Thyroid gland (tissue), 4 donors: ENCODE measurements around the gene LGR6. TPM values are rescaled to one million over a fixed set of nuclear protein-coding genes. Genes with fewer than 3 reads are reported as not detected.
A peak's percentile ranks its signal among the peaks of the same experiment; 100 is the strongest.

Experiments
- DNase-seq, 2 donors: peaks; one replicate each; pipeline ENCODE4 v3.0.0-alpha.2; 2019
- H3K27ac ChIP-seq, 3 donors: fragments of 200-600 bp; sonication (generic); 1 replicate in 2 of 3; 2 replicates in 1 of 3; pipeline ENCODE4 v1.5.1; 2016 to 2019; ENCODE audit warnings: mild to moderate bottlenecking in 1 of 3, moderate library complexity in 1 of 3
- H3K27me3 ChIP-seq: fragments of 200-600 bp; sonication (generic); one replicate; pipeline ENCODE4 v1.5.1; 2019
- H3K36me3 ChIP-seq, 2 donors: fragments of 200-600 bp; sonication (generic); one replicate each; pipeline ENCODE4 v1.5.1; 2016 to 2019
- H3K4me1 ChIP-seq, 2 donors: fragments of 200-600 bp; sonication (generic); one replicate each; pipeline ENCODE4 v1.5.1; 2017 to 2019
- H3K4me3 ChIP-seq, 3 donors: fragments of 200-600 bp; sonication (generic); replicated peaks in 1 of 3; 1 replicate in 2 of 3; 2 replicates in 1 of 3; pipeline ENCODE4 v1.5.1; 2016; ENCODE audit warnings: mild to moderate bottlenecking in 1 of 3
- H3K9me3 ChIP-seq: fragments of 200-600 bp; sonication (generic); one replicate; pipeline ENCODE4 v1.5.1; 2017
- POLR2A ChIP-seq, 2 donors: fragments of 450-650 bp; IDR thresholded peaks; one replicate each; pipeline ENCODE4 v1.6.1; 2017; ENCODE audit warnings: antibody characterized with exemption in 2 of 2, mild to moderate bottlenecking in 2 of 2, moderate library complexity in 1 of 2
- WGBS, 2 donors: methylation state at CpG; one replicate each; pipeline ENCODE4 v1.1.5; 2017; 5-methylcytosine and 5-hydroxymethylcytosine counted together
- intact Hi-C: fragments of 100-400 bp; cut with DNase I; formaldehyde crosslinking; loops from one replicate; pipeline ENCODE4 v1.15.1; 2023
- total RNA-seq, 4 donors: library from RNA; depleted of rRNA; stranded (reverse); fragments of >200 nt; gene quantifications; one replicate each; pipeline ENCODE4 v1.2.3, GENCODE V29; 2016
- TF ChIP-seq, protein P1 (sequence below), 6 experiments: fragments of 200-600 bp in 3 of 6; fragments of 450-650 bp in 3 of 6; sonication (generic) in 3 of 6; IDR thresholded peaks; one replicate each; pipeline ENCODE4 v1.5.1; 2016 to 2019; ENCODE audit warnings: antibody characterized with exemption in 6 of 6, mild to moderate bottlenecking in 2 of 6, inconsistent platforms in 1 of 6, moderate library complexity in 1 of 6

LGR6 gene
- total RNA-seq, 4 donors from 2014 or later = 2.8 to 7.0 (median 4.5) TPM

DNA sequence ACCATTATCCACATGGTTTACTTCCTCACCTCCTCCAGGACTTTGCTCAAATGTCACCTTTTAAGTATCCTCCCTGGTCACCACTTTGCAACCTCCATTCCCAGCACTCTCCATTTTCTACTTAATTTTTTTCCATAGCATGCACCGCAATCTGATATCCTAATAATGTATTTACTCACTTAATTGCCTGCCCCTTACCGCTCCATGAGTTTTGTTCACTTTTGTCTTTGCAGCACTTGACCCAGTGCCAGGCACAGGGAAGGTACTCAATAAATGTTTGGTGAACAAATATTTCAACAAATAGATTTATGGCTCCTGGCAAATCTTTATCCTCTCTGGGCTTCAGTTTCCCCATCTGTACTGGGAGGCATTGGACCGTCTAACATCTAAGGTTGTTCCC, 94.6 kb downstream of the LGR6 start:
- 79 to 83% methylated on average over 3 of the region's 3 CpGs for WGBS, 2 donors
- intact Hi-C loops = no loop called here
- Histone ChIP-seq H3K4me1 (peaks cover 0 to 11% of the 10 kb centered on the region in 2 donors), H3K36me3 (no peaks in the 10 kb centered on the region), H3K9me3 (no peaks in the 10 kb centered on the region), H3K27ac (no peak overlapping the region), H3K4me3 (no peak overlapping the region), H3K27me3 (no peaks in the 10 kb centered on the region)
- TF ChIP-seq, protein P1, sequence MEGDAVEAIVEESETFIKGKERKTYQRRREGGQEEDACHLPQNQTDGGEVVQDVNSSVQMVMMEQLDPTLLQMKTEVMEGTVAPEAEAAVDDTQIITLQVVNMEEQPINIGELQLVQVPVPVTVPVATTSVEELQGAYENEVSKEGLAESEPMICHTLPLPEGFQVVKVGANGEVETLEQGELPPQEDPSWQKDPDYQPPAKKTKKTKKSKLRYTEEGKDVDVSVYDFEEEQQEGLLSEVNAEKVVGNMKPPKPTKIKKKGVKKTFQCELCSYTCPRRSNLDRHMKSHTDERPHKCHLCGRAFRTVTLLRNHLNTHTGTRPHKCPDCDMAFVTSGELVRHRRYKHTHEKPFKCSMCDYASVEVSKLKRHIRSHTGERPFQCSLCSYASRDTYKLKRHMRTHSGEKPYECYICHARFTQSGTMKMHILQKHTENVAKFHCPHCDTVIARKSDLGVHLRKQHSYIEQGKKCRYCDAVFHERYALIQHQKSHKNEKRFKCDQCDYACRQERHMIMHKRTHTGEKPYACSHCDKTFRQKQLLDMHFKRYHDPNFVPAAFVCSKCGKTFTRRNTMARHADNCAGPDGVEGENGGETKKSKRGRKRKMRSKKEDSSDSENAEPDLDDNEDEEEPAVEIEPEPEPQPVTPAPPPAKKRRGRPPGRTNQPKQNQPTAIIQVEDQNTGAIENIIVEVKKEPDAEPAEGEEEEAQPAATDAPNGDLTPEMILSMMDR (IDR thresholded peaks at IDR 0.05) = no peak
- TF ChIP-seq POLR2A (IDR thresholded peaks at IDR 0.05) = no peak
- no peak for DNase-seq

DNA sequence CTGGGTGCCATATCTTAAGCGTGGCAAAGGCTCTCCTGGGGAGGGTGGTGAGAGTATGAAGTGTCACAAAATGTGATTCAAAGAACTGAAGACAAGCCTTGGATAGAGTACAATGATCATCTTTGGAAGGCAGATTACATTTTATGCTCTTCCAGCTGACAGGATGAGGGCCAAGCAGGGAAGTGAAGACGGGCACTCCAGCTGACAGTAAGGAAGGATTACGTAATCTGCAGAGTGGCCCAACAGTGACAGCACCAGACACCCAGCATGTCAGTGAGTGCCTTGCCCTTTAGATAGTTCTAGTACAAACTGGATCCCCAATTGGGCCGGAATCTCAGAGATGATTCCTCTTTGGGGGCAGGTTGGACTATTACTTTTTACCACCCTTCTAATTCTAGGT, 95.4 kb downstream of the LGR6 start:
- TF ChIP-seq, protein P1 (IDR thresholded peaks at IDR 0.05) = no peak
- no peak for TF ChIP-seq POLR2A (IDR thresholded peaks at IDR 0.05)
- no peaks in the 10 kb centered on the region for H3K9me3 ChIP-seq
- no peaks in the 10 kb centered on the region for H3K36me3 ChIP-seq
- no peak overlapping the region for H3K4me3 ChIP-seq
- H3K4me1 ChIP-seq = peaks cover 0 to 11% of the 10 kb centered on the region in 2 donors
- DNase-seq = no peak
- intact Hi-C loops = no loop called here
- no peak overlapping the region for H3K27ac ChIP-seq
- WGBS, 2 donors = 78 to 96% methylated on average over 4 of the region's 4 CpGs
- H3K27me3 ChIP-seq = no peaks in the 10 kb centered on the region

DNA sequence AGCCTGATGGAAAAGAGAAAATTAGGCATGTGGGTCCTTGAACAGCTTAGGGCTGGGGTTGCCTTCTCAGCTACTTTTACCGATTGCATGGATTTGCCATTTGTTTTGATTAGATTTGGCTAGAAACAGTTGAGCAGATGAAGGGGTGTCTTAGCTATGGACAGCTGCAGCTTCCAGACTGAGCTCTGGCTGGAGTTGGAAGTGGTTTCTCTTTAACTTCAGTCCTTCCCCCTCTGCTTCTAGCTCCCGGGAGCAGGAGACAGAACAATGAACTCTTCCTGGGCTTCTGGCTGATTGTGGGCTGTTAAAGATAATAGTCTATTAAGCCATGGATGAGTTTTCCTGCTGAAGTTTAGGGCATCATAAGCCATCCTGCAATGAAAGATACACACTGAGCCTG, 97.4 kb downstream of the LGR6 start:
- WGBS, 2 donors = 61 to 63% methylated on average over 2 of the region's 2 CpGs
- DNase-seq = no peak
- no peak overlapping the region for H3K27ac ChIP-seq

DNA sequence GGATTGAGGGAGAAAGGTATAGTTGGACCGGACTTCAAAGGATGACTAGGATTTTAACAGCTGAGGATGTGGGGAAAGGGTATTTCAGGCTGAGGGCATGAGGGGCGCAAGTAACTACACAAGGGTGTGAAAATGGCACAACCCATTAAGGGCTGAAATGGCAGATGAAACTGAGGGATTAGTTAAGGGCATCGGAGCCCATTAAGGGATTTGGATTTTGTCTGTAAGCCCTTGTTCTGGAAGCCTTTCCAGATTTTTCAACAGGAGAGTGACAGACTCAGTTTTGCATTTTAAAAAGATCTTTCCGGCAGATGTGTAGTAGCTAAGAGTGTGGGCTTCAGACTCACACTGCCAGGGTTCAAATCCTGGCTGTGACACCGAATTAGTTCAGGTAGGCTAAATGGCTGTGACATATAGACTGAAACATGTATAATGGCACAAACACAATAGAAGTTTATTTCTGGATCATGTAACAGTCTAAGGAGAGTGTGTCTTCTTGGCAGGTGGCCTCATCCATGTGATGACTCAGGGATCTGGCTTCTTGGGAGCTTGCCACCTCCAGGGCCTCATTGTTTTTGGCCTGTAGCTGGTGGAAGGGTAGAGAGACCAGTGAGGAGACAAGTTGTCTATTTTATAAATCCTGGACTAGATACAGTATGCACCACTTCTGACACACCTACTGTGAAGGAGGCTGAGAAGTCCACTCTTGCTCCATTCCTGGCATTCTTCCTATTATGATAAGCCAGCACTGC, 98.5 kb downstream of the LGR6 start:
- intact Hi-C loops = no loop called here
- Histone ChIP-seq H3K36me3 (no peaks in the 10 kb centered on the region), H3K9me3 (no peaks in the 10 kb centered on the region), H3K27ac (no peak overlapping the region), H3K27me3 (no peaks in the 10 kb centered on the region), H3K4me1 (no peaks in the 10 kb centered on the region), H3K4me3 (no peak overlapping the region)
- DNase-seq = peak in 1 of 2 donors; percentile 20
- WGBS, 2 donors = 93 to 97% methylated on average over 5 of the region's 5 CpGs
- no peak for TF ChIP-seq POLR2A (IDR thresholded peaks at IDR 0.05)
- TF ChIP-seq, protein P1 (IDR thresholded peaks at IDR 0.05) = no peak

More for the DNA sequence above, 97.4 kb downstream of the LGR6 start:
- Histone ChIP-seq H3K4me1 (peaks cover 0 to 10% of the 10 kb centered on the region in 2 donors), H3K36me3 (no peaks in the 10 kb centered on the region), H3K9me3 (no peaks in the 10 kb centered on the region), H3K4me3 (no peak overlapping the region), H3K27me3 (no peaks in the 10 kb centered on the region)
- intact Hi-C loops = no loop called here
- TF ChIP-seq POLR2A (IDR thresholded peaks at IDR 0.05) = no peak
- TF ChIP-seq, protein P1 (IDR thresholded peaks at IDR 0.05) = no peak

DNA sequence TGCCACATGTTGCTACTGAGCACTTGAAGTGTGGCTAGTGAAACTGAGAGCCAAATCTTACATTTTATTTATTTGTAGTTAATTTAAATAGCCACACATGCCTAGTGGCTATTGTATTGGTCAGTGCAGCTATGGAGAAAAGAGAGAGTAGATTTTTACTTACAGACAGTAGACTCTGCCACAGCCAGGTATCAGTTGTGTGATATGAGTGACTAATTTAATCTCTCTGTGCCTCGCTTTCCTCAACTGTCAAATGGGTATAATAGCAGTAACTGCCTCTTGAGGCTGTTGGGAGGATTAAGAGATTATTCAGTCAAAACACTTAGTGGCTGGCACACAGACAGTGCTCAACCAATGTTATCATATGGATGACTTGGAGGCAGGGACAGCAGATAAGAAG, 99.2 kb downstream of the LGR6 start:
- Histone ChIP-seq H3K36me3 (no peaks in the 10 kb centered on the region), H3K4me1 (no peaks in the 10 kb centered on the region), H3K27ac (no peak overlapping the region), H3K4me3 (no peak overlapping the region), H3K9me3 (no peaks in the 10 kb centered on the region), H3K27me3 (no peaks in the 10 kb centered on the region)
- intact Hi-C loops = no loop called here
- DNase-seq = no peak
- TF ChIP-seq, protein P1 (IDR thresholded peaks at IDR 0.05) = no peak
- no peak for TF ChIP-seq POLR2A (IDR thresholded peaks at IDR 0.05)
- 93 to 100% methylated on average over 1 of the region's 1 CpG for WGBS, 2 donors
